GM21786 (cell line): ENCODE data around the gene INF2.

Experiments used
- ATAC-seq: cut with Tn5 transposase; IDR thresholded peaks from one replicate; pipeline ENCODE4 v1.9.1; 2021; ENCODE audit not compliant: unreplicated experiment

INF2 gene

DNA sequence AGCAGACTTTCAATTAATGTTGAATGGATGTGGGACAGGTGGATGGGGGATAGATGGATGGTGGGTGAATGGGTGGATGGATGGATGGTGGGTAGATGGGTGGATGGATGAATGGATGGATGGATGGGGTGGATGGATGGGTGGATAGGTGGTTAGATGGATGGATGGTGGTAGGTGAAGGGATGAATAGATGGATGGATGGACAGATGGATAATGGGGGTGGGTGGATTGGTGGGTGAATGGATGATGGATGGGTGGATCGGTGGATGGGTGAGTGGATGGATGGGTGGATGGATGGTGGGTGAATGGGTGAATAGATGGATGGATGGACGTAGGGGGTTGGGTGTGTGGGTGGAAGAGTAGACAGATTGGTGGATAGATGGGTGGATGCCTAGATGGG is 14.0 kb upstream of the INF2 start:
- no peak for ATAC-seq

DNA sequence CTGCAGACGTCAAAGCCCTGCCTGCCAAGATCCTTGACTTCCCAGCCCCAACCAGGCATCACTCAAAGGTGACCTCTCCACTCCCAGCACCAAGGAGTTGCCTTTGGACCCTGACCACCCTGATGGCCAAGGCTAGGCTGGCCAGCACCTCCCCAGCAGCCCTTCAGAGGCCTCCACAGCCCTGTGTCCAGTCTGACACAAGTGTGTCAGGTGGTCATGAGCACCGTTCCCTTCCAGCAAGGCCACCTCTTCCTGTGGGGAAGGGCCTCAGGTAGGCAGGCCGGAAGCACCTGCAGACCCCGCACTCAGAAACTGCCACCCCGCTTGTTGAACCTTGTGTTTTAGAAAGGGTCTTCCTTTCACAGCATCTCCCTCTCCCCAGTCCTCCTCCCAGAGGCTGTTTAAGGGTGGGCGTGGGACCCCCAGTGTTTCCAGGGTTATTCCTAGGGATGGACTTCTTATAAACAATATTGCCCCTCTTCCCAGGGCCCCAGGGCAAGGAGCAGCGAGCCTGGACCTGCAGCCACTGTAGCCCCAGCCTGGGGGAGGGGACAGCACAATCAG is 13.2 kb upstream of the INF2 start:
- no peak for ATAC-seq

DNA sequence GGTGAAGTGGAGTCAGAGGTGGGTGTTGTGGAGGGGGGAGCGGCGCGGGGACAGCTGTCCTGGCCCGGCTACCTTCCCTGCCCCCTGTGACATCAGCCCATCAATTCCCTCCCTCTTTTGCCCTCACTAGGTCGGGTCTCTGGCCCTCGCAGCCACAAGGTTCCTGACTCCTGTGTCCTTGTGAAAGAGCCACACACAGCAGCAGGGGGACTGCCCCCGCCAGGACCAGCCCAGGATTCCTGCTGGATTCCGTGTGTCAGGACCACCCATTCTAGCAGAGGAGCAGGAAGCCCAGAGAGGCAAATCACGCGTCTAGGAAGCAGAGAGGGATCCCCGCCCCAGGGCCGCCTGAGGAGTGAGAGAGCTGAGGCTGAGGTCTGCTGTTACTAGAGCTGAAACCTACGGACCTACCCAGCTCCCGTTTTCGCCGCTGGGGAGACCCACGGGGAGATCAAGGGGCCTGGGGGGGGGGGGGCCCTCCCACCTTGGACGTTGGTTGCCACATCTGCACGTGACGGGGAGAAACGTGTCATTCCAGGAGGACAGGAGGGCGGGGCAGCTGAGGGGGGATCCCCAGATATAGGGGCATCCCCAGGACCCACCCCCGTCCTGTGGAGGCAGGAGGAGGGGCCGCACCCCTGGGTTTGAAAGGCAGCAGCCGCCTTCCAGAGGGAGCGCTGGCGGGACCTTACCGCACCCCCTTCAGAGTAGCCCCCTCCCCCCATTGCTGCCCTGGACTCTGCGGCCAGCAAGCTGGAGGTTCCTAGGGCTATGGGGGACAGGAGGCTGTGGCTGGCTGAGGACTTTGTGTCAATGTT is 12.5 kb upstream of the INF2 start:
- peak; percentile 9 for ATAC-seq

- peak; percentile 36 for ATAC-seq
Measured at GRCh38 chr14:104677512-104678332, 11.7 kb upstream of the INF2 start.

DNA sequence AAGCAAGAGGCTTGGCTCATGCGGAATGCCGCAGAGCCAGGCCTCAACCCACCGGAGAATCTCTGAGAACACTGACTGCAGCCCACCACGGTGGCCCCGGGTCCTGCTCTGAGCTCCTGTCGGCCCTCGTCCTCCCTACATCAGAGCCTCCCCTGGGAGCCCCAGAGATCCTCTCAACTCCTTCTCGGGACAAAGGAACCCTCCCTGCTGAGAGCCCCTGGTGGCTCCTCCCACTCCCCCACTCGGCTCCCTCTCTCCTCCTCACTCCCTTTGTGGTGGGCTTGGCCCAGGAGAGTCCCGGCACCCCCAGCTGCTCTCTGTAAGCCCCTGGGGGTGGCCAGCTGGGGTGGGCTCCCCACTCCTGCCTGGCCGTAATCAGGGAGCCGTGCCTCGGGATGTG is 11.1 kb upstream of the INF2 start:
- no peak for ATAC-seq

DNA sequence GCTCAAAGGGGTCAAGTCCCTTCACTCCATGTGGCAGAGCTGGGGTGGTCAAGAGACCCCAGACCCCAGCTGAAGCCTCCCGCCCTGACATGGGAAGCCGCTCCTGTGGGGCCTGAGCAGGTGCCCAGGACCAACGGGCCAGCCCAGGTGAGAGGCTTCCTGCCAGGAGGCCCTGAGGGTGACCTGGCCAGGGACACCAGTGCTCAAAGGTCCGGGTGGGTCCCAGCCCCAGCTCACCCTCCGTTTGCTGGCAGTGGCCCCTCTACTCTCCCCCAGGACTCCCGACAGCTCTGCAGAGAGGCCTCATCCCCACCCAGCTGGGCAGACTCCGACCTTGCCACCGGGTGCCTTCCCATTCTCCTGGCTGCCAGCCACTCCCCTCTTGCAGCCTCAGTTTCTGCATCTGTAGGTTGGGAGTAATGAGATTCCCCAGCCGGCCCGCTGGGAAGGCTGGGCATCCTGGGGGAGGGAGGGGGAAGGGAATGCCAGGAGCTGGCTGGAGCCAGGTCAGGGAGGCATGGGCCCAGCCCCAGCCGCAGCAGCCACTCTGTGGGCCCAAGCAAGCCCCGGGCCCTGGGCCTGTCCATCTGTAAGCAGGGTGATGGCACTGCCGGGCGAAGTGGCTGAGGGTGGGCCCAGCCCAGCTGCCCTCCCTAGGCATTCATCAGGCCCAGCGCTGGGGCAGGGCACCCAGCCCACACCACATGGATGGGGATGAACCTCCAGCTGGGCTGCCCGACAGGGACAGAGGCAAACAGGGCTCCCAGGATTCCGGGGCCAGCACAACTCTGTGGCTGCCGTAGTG is 10.3 kb upstream of the INF2 start:
- ATAC-seq: no peak

- ATAC-seq: no peak
Measured at GRCh38 chr14:104680056-104680805, 9.2 kb upstream of the INF2 start.

DNA sequence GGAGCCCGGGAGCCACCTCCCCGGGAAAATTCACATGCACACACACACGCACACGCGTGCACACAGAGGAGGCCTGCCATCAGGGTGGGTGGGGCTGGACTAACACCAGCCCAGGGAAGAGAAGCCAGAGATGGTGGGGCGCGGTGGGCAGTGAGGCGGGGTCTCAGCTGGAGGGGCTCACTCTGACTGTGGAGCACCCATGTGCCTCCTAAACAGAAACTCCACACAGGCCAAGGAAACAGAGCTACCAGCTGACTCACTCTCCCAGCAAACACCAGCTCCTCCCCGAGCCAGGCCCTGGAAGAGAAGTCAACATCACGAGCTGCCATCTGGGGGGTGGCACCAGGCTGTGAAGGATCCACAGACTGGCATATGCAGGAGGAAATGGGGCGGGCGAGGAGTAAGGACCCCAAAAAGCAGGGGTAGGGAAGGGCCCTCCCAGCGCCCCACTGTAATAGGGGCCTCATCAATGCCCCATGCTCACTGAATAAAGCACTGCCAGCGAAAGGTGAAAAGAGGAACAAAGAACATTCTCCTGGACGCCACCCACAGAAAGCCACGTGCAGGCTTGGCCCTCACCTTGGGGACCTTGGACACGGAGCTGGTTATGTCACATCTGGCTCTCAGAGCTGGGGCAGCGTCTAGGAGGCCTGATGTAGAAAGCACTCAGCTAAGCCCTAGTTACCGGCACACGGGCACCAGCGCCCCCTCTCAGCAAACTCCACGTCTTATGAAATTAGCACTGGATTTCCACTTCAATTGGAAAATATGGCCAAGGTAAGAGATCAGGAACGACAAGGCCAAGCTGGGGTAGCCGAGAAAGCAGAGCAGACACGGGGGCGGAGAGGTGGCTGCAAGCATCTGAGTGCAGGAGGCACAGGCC is 8.4 kb upstream of the INF2 start:
- peak; percentile 37 for ATAC-seq

DNA sequence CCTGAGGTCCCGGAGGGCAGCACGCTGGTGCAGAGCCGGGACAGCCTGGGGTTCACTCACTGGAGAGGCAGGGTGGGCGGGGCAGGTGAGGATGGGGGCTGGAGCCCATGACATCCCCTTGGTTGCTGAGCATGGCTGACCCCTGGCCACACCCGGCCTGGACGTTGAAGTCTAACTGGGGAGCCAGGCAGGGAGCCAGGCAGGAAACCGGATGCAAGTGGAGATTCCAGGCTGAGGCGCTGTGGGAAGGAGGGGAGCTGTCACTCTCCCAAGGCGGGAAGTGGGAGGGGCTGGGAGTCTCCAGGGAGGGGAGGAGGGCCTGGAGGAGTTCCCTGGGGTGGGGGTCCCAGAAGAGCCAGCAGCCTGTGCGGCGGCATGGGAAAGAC is 7.7 kb upstream of the INF2 start:
- ATAC-seq: no peak

- no peak for ATAC-seq
Measured at GRCh38 chr14:104682107-104682593, 7.3 kb upstream of the INF2 start.

DNA sequence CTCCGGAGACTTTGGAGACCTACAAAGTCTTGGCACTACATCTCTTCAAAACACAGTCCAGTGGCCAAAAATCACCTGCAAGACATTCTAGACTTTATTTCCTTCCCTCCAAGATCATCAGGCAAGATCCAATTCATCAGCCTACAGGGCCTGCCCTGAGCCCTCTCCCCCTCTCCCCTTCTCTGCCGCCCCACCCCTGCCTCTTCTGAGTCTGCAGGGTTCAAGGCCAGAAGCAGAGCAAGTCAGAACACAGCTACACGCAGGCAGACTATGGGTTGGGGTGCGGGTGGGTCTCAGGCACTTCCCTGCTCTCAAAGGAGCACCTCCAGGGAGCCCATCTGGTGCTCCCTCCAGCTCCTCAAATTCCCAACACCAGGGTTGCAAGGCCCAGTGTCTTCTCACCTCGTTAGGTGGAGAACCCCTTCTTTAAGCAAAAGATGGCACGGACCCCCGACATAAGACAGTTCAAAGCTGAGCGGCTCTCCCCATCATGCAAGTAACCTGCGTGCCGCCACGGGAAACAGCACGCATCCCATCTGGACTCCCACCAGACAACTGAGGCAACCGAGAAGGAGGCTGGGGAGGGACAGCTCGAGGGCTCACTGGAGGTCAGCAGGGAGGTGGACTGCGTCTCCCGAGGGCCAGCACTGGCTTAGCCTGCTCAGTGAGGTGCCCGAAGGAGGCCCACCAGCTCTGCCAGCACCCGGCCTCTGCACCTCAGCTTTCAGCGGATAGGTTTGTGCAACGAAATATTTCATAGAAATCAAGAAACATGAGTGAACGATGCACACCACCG is 5.6 kb upstream of the INF2 start:
- ATAC-seq: no peak

DNA sequence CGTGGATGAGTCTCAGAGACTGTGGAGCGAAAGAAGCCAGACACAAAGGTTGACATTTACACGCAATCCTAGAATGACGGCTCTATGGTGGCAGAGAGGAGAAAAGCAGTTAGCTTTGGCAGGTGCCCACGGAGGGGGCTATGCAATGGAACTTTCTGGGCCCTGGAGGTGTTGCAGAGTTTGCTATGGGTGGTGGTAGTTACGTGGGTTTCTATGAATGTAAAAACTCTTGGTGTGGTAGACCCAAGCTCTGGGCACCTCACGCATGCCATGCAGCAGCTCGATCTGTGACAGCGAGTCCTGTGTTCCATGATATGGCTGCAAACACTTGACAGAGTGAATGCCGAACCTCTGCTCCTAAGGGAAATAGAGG is 5.0 kb upstream of the INF2 start:
- ATAC-seq: no peak

DNA sequence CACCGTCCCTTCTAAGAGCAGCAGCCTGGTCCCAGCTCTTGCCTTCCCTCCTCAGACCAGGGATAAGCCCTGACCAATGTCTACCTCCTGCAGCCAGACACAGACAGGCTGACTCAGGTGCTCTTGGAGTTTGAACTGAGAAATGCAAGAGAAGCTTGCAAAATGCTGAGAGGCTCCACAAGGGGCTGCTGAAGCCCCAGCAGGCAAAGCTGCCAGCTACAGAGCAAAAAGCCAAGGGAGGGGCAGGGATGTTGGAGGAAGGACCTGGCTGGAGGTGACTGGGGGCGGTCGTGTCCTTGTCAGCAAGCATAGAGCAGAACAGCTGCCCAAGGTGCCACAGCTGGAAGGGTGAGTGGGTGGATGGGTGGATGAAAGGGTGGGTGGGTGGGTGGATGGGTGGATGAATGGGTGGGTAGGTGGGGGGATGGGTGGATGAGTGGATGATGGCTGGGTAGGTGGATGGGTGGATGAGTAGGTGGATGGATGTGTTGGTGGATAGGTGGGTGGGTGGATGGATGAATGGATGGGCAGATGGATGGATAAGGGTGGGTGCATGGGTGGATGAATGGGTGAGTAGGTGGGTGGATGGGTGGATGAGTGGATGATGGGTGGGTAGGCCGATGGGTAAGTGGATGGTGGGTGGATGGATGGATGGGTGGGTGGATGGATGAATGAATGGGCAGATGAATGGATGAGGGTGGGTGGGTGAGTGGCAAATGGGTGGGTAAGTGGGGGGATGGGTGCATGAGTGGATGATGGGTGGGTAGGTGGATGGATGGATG is 4.0 kb upstream of the INF2 start:
- ATAC-seq: no peak

- ATAC-seq: no peak
Measured at GRCh38 chr14:104685998-104686610, 3.3 kb upstream of the INF2 start.

- ATAC-seq: no peak
Measured at GRCh38 chr14:104686624-104687517, 2.5 kb upstream of the INF2 start.
